H9 (cell line): ENCODE results near the gene PBX4. TPM values are rescaled to one million over a fixed set of nuclear protein-coding genes. Genes with fewer than 3 reads are reported as not detected.

Experiments used
- DNase-seq: peaks from one replicate; pipeline ENCODE4 v3.0.0-alpha.2; 2017
- H2AFZ ChIP-seq: one replicate; pipeline ENCODE4 v1.6.1; 2013; ENCODE audit warnings: mild to moderate bottlenecking, low read length, control low read depth, moderate library complexity
- H2AK5ac ChIP-seq: 2 replicates; pipeline ENCODE4 v1.6.1; 2013; ENCODE audit warnings: low read length, control low read depth, mixed read lengths; ENCODE audit not compliant: insufficient read length
- H2BK120ac ChIP-seq: one replicate; pipeline ENCODE4 v1.6.1; 2013; ENCODE audit warnings: low read depth, mild to moderate bottlenecking, low read length, control low read depth, inconsistent platforms; ENCODE audit not compliant: poor library complexity, severe bottlenecking
- H2BK12ac ChIP-seq: 2 replicates; pipeline ENCODE4 v1.6.1; 2013; ENCODE audit warnings: low read length, control low read depth, mixed read lengths, low read depth; ENCODE audit not compliant: insufficient read length
- H2BK15ac ChIP-seq: 2 replicates; pipeline ENCODE4 v1.6.1; 2013; ENCODE audit warnings: low read depth, low read length, control low read depth
- H2BK20ac ChIP-seq: one replicate; pipeline ENCODE4 v1.6.1; 2013; ENCODE audit warnings: low read depth, mild to moderate bottlenecking, low read length, control low read depth, inconsistent platforms; ENCODE audit not compliant: poor library complexity, severe bottlenecking
- H2BK5ac ChIP-seq: 2 replicates; pipeline ENCODE4 v1.6.1; 2013; ENCODE audit warnings: low read length, control low read depth, mixed read lengths; ENCODE audit not compliant: insufficient read length
- H3K14ac ChIP-seq: 2 replicates; pipeline ENCODE4 v1.6.1; 2013; ENCODE audit warnings: low read length, control low read depth; ENCODE audit not compliant: insufficient read depth
- H3K18ac ChIP-seq: 2 replicates; pipeline ENCODE4 v1.6.1; 2013; ENCODE audit warnings: low read depth, mild to moderate bottlenecking, mixed read lengths, low read length, control low read depth; ENCODE audit not compliant: insufficient read length
- H3K23ac ChIP-seq: 2 replicates; pipeline ENCODE4 v1.6.1; 2013; ENCODE audit warnings: low read length, control low read depth, mixed read lengths, low read depth; ENCODE audit not compliant: insufficient read length
- H3K23me2 ChIP-seq: 2 replicates; pipeline ENCODE4 v1.6.1; 2013; ENCODE audit warnings: low read depth, mild to moderate bottlenecking, mixed read lengths, low read length, control low read depth; ENCODE audit not compliant: insufficient read length, poor library complexity, severe bottlenecking
- H3K27ac ChIP-seq: 2 replicates; pipeline ENCODE4 v1.5.1; 2013; ENCODE audit warnings: low read length, control low read depth, mixed read lengths, low read depth; ENCODE audit not compliant: insufficient read length
- H3K27me3 ChIP-seq: 2 replicates; pipeline ENCODE4 v1.6.1; 2013; ENCODE audit warnings: low read length, control low read depth, inconsistent platforms; ENCODE audit not compliant: insufficient read depth
- H3K4ac ChIP-seq: 2 replicates; pipeline ENCODE4 v1.6.1; 2013; ENCODE audit warnings: low read depth, mild to moderate bottlenecking, control low read depth, inconsistent platforms, low read length, moderate library complexity
- H3K4me1 ChIP-seq: 2 replicates; pipeline ENCODE4 v1.6.1; 2013; ENCODE audit warnings: low read length, control low read depth, inconsistent platforms; ENCODE audit not compliant: insufficient read depth
- H3K4me2 ChIP-seq: 2 replicates; pipeline ENCODE4 v1.6.1; 2013; ENCODE audit warnings: low read length, control low read depth, mixed read lengths; ENCODE audit not compliant: insufficient read length, insufficient read depth
- H3K56ac ChIP-seq: 2 replicates; pipeline ENCODE4 v1.6.1; 2013; ENCODE audit warnings: low read depth, mild to moderate bottlenecking, mixed read lengths, low read length, control low read depth; ENCODE audit not compliant: insufficient read length
- H3K79me1 ChIP-seq: 2 replicates; pipeline ENCODE4 v1.6.1; 2013; ENCODE audit warnings: low read depth, mild to moderate bottlenecking, moderate library complexity, low read length, control low read depth, inconsistent platforms; ENCODE audit not compliant: insufficient read depth, poor library complexity, severe bottlenecking
- H3K79me2 ChIP-seq: 2 replicates; pipeline ENCODE4 v1.6.1; 2013; ENCODE audit warnings: low read length, control low read depth, inconsistent platforms; ENCODE audit not compliant: insufficient read depth
- H3K9ac ChIP-seq: 2 replicates; pipeline ENCODE4 v1.6.1; 2013; ENCODE audit warnings: low read length, control low read depth, mixed read lengths; ENCODE audit not compliant: insufficient read length; ENCODE audit errors: extremely low read depth
- H3K9me3 ChIP-seq: one replicate; pipeline ENCODE4 v1.6.1; 2013; ENCODE audit warnings: low read depth, low read length, inconsistent platforms; ENCODE audit not compliant: control insufficient read depth
- H3T11ph ChIP-seq: one replicate; pipeline ENCODE4 v1.6.1; 2013; ENCODE audit warnings: mild to moderate bottlenecking, low read length, control low read depth, inconsistent platforms
- H4K20me1 ChIP-seq: one replicate; pipeline ENCODE4 v1.6.1; 2013; ENCODE audit not compliant: control insufficient read depth, insufficient read length, insufficient read depth
- H4K5ac ChIP-seq: 2 replicates; pipeline ENCODE4 v1.6.1; 2013; ENCODE audit warnings: low read depth, mild to moderate bottlenecking, mixed read lengths, low read length, control low read depth; ENCODE audit not compliant: insufficient read length
- H4K8ac ChIP-seq: replicated peaks from 2 replicates; pipeline ENCODE4 v1.6.1; 2013; ENCODE audit warnings: low read length, control low read depth, mixed read lengths, low read depth; ENCODE audit not compliant: insufficient read length
- H4K91ac ChIP-seq: 2 replicates; pipeline ENCODE4 v1.6.1; 2013; ENCODE audit warnings: low read depth, mild to moderate bottlenecking, moderate library complexity, mixed read lengths, low read length, control low read depth; ENCODE audit not compliant: insufficient read length
- H3K27ac Mint-ChIP-seq, 3 experiments: 2 replicates in 2 of 3; 3 replicates in 1 of 3; pipeline ENCODE4 v1.8.0; 2020 to 2021; ENCODE audit warnings: mixed read lengths in 3 of 3, mild to moderate bottlenecking in 1 of 3, moderate library complexity in 1 of 3
- H3K27me3 Mint-ChIP-seq: 2 replicates; pipeline ENCODE4 v1.8.0; 2021; ENCODE audit warnings: low read depth, mild to moderate bottlenecking, moderate library complexity, mixed read lengths
- H3K36me3 Mint-ChIP-seq, 3 experiments: 2 replicates in 2 of 3; 3 replicates in 1 of 3; pipeline ENCODE4 v1.8.0; 2020 to 2021; ENCODE audit warnings: low read depth in 3 of 3, mixed read lengths in 3 of 3; ENCODE audit not compliant: insufficient read depth in 1 of 3
- H3K4me1 Mint-ChIP-seq, 2 experiments: 2 replicates each; pipeline ENCODE4 v1.8.0; 2020; ENCODE audit warnings: mixed read lengths in 2 of 2
- H3K4me3 Mint-ChIP-seq, 2 experiments: 2 replicates in 1 of 2; 3 replicates in 1 of 2; pipeline ENCODE4 v1.8.0; 2020 to 2021; ENCODE audit warnings: mild to moderate bottlenecking in 2 of 2, mixed read lengths in 2 of 2, moderate library complexity in 1 of 2
- H3K9me3 Mint-ChIP-seq, 2 experiments: 2 replicates in 1 of 2; 3 replicates in 1 of 2; pipeline ENCODE4 v1.8.0; 2020; ENCODE audit warnings: mild to moderate bottlenecking in 2 of 2, mixed read lengths in 2 of 2, moderate library complexity in 1 of 2
- WGBS: extraction: QIAGEN DNeasy Blood & Tissue Kit; methylation state at CpG from one replicate; pipeline ENCODE4 v1.1.7; 2013; ENCODE audit warnings: missing lambda C conversion rate, low lambda C conversion rate, mixed read lengths; ENCODE audit not compliant: insufficient read length; ENCODE audit errors: extremely low coverage; 5-methylcytosine and 5-hydroxymethylcytosine counted together
- total RNA-seq: library from RNA; stranded (reverse); gene quantifications from 2 replicates; pipeline ENCODE4 v1.2.1, GENCODE V29; 2021
- TF ChIP-seq, protein P1 (sequence below): fragments of 200-600 bp; sonication (generic); conservative IDR thresholded peaks from 3 replicates; pipeline ENCODE4 v1.8.0; 2021; ENCODE audit warnings: antibody characterized with exemption, mild to moderate bottlenecking

The PBX4 gene
- total RNA-seq, 1 experiment from 2014 or later: 3.3 TPM

DNA sequence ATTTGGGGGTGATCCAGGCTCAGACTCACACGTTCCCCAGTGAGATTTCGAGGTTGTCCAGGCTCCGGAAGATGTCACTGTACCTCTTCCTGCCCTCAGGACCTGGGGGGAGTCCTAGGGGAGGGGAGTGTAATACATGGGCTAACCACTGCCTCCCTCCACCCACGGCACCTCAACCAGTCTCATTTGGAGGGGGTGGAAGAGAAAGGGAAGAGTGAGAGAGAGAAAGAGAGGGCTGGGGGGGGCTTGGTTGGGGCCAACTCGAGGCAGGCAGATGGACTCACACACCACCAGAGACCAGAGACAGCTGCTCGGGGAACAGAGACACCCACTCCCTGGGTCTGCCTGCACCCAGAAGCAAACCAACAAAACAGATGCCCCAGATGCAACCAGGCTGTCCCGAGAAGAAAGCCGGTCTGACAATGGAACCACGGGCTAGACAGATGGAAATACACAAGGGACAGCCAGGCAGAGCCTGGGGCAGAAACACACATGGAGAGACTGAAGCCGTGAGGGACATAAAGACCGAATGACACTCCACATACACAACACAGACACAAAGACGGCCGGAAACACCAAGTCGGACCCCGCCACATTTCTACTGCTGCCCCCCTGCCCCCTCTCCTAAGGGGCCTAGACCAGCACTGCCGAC lies 24.1 kb upstream of the PBX4 start:
- no peak overlapping the region for H2BK120ac ChIP-seq
- no peaks in the 10 kb centered on the region for H4K20me1 ChIP-seq
- no peak overlapping the region for H2BK15ac ChIP-seq
- no peaks in the 10 kb centered on the region for H3K27me3 ChIP-seq
- peak overlapping the region; percentile 78 for H3K4me2 ChIP-seq
- H3K4me1 Mint-ChIP-seq: peaks cover 6 to 11% of the 10 kb centered on the region in 2 experiments
- H3T11ph ChIP-seq: no peak overlapping the region
- no CpG with 5 or more reads among the region's 16 CpGs for WGBS
- peak overlapping the region in 2 of 3 experiments; percentile 34 to 96; a peak in 4 of 7 replicates for H3K27ac Mint-ChIP-seq
- H4K5ac ChIP-seq: no peak overlapping the region
- H3K23me2 ChIP-seq: peaks cover 8% of the 10 kb centered on the region
- H3K79me2 ChIP-seq: no peaks in the 10 kb centered on the region
- H4K8ac ChIP-seq: no peak overlapping the region
- no peak overlapping the region for H2AK5ac ChIP-seq
- peak overlapping the region; percentile 16 for H3K9ac ChIP-seq
- H2BK5ac ChIP-seq: no peak overlapping the region
- no peaks in the 10 kb centered on the region for H3K27me3 Mint-ChIP-seq
- no peaks in the 10 kb centered on the region; a peak in 1 of 5 replicates for H3K9me3 Mint-ChIP-seq
- no peaks in the 10 kb centered on the region for H3K79me1 ChIP-seq
- H2BK20ac ChIP-seq: no peak overlapping the region
- H2AFZ ChIP-seq: no peak overlapping the region
- peaks cover 12 to 36% (median 33%) of the 10 kb centered on the region in 3 experiments; a peak in 6 of 7 replicates for H3K36me3 Mint-ChIP-seq
- peak overlapping the region; percentile 89 to 90 for H3K4me3 Mint-ChIP-seq
- H3K4me1 ChIP-seq: no peaks in the 10 kb centered on the region
- no peak overlapping the region for H2BK12ac ChIP-seq
- no peak overlapping the region for H3K56ac ChIP-seq
- H3K9me3 ChIP-seq: no peaks in the 10 kb centered on the region
- no peak overlapping the region for H3K27ac ChIP-seq
- no peak overlapping the region for H4K91ac ChIP-seq
- 0 out of 2 replicates have a peak overlapping the region, but pooled peaks have one; percentile 11 for H3K14ac ChIP-seq
- H3K18ac ChIP-seq: no peak overlapping the region
- TF ChIP-seq, protein P1, sequence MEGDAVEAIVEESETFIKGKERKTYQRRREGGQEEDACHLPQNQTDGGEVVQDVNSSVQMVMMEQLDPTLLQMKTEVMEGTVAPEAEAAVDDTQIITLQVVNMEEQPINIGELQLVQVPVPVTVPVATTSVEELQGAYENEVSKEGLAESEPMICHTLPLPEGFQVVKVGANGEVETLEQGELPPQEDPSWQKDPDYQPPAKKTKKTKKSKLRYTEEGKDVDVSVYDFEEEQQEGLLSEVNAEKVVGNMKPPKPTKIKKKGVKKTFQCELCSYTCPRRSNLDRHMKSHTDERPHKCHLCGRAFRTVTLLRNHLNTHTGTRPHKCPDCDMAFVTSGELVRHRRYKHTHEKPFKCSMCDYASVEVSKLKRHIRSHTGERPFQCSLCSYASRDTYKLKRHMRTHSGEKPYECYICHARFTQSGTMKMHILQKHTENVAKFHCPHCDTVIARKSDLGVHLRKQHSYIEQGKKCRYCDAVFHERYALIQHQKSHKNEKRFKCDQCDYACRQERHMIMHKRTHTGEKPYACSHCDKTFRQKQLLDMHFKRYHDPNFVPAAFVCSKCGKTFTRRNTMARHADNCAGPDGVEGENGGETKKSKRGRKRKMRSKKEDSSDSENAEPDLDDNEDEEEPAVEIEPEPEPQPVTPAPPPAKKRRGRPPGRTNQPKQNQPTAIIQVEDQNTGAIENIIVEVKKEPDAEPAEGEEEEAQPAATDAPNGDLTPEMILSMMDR: no peak
- H3K4ac ChIP-seq: no peak overlapping the region
- DNase-seq: no peak
- H3K23ac ChIP-seq: no peak overlapping the region
